GM18867 (cell line): ENCODE data around the gene IL17RD.

Experiments used
- ATAC-seq: cut with Tn5 transposase; IDR thresholded peaks from one replicate; pipeline ENCODE4 v1.9.1; 2021; ENCODE audit warnings: mild to moderate bottlenecking, moderate library complexity; ENCODE audit not compliant: unreplicated experiment

IL17RD gene

DNA sequence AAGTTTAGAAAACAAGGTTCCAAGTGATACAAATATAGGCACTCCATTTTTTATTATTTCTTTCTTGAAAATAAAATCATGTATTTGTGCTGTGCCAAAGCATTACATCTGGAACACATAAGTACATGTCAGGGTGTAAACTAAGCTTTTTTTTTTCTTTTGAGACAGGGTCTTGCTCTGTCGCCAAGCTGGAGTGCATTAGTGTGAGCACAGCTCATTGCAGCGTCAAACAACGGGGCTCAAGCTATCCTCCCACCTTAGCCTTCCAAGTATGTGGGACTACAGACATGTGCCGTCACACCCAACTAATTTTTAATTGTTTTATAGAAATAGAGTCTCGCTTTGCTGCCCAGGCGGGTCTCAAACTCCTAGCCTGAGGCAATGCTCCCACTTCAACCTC is 95.7 kb downstream of the IL17RD start:
- ATAC-seq: no peak

DNA sequence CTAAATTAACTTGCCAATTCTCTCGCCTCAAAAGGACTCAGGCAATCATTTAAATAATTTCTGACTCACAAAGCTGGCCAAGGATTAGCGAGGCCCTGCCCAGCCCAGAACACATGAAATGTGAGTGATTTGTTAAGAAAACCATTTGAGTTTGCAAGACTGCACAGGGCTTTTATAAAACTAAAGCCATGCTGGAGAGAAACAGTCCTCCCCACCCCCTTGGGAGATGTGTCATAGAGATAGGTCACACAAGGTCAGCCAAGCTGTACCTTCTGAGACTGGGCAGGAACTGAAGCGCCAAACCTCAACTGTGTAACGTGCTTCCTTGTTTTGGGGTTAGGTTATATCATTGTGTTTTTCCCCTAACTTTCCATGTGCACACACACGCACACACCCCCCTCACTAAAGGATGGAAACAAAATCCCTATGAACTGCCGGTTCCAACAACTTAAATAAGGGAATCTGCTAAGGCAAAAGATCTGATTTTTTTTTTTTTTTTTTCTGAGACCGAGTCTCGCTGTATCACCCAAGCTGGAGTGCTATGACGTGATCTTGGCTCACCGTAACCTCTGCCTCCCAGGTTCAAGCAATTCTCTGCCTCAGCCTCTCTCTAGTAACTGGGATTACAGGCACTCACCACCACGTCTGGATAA is 96.6 kb downstream of the IL17RD start:
- peak; percentile 99 for ATAC-seq

DNA sequence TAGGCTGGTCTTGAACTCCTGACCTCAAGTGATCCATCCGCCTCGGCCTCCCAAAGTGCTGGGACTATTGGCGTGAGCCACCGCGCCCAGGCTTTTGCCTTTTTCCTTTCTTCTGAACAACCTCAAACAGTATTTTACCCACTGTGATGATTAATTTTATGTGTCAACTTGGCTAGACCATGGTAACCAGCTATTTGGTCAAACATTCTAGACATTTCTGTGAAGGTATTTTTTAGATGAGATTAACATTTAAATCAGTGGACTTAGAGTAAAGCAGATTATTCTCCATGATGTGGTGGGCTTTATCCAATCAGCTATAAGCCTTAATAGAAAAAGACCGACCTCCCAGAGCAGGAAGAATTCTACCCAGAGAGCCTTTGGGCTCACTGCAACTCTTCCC is 98.7 kb downstream of the IL17RD start:
- ATAC-seq: no peak

DNA sequence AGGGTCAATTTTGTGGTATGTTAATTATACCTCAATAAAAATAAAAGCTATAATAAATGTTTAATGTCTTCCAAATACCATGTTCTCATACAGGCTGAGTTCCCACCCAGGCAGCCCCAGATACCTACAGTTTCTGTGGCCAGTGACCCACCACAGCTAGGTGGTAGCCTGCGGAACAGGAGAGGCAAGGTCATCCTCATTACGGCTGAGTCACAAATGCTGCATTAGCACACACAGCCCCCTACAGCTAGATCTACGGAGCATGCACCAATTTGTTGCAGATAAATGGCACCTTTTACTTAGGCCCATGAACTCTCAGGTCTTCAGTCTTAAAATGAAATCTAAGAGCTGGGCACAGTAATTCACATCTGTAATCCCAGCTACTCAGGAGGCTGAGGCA is 99.6 kb downstream of the IL17RD start:
- ATAC-seq: no peak

DNA sequence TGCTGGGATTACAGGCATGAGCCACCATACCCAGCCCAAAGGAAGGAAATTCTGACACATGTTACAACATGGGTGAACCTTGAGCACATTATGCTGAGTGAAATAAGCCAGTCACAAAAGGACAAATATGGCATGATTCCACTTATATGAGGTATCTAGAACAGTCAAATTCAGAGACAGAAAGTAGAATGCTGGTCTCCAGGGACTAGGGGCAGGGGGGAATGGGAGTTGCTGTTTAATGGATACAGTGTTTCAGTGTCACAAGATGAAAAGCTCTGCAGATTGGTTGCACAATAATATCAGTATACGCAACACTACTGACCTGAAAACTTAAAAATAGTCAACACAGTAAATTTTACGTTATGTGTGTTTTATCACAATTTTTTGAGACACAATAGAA is 100.6 kb downstream of the IL17RD start:
- no peak for ATAC-seq

DNA sequence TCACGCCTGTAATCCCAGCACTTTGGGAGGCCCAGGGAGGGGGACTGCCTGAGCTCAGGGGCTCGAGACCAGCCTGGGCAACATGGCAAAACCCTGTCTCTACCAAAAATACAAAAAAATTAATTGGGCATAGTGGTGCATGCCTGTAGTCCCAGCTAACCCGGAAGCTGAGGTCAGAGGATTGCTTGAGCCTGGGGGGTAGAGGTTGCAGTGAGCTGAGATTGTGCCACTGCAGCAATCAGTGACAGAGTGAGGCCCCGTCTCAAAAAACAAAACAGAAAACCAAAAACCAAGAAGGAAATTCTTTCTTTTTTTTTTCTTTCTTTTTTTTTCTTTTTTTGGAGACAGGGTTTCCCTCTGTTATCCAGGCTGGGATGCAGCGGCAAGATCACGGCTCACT is 101.2 kb downstream of the IL17RD start:
- ATAC-seq: no peak

DNA sequence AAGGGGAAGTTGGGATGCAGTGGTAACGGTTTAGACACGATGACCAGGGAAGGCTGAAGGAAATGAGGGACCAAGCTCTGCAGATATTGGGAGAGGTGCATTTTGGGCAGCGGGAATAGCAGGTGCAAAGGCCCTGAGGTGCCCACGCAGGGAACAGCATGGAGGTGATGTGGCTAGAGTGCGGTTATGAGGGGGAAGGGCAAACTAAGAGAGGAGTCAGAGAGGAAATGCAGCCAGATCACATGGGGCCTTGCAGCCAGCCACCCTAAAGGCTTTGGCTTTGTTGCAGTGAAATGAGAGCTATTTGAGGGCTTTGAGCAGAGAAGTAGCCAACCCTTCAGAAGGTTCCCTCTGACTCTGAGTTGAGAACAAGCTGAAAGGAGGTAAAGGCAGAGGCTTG is 102.1 kb downstream of the IL17RD start:
- ATAC-seq: no peak

DNA sequence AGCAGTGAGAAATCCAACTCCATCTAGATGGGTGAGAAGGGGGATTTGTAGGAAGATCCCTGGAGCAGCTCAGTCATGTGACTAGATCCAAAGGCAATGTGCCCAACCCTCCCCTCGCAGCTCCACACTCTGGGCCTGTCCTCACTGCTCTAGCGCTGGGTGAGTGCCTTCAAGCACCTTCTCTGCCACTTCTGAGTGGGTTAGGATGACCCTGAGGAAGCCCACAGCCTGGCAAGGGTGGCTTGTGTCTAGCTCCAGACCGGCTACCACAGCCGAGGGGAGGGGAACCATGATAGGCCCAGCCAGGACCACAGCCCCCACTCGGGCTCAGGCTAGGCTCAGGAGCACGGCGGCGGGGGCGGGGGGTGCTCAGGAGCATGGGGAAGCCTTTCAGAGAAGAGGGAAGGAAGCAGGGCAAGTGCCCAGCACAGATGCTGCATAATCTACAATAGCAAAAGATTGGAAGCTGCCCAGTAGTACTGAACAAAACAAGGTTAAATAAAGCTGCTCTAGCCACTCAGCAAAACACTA is 103.0 kb downstream of the IL17RD start:
- no peak for ATAC-seq

DNA sequence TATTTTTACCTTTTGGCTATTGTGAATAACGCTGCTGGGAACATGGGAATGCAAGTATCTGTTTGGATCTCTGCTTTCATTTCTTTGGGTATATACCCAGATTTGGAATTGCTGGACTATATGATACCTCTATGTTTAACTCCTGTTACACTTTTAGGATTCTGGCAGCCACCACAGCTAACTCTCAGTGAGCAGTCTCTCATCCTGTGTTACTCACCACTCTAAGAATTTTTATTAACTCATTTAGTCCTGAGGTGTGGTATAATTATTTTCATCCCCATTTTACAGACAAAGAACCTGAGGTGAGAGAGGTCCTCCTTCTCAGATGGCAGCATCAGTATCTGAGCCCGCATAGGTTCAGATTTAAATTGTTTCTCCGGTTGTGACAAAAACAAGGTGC is 103.6 kb downstream of the IL17RD start:
- no peak for ATAC-seq

DNA sequence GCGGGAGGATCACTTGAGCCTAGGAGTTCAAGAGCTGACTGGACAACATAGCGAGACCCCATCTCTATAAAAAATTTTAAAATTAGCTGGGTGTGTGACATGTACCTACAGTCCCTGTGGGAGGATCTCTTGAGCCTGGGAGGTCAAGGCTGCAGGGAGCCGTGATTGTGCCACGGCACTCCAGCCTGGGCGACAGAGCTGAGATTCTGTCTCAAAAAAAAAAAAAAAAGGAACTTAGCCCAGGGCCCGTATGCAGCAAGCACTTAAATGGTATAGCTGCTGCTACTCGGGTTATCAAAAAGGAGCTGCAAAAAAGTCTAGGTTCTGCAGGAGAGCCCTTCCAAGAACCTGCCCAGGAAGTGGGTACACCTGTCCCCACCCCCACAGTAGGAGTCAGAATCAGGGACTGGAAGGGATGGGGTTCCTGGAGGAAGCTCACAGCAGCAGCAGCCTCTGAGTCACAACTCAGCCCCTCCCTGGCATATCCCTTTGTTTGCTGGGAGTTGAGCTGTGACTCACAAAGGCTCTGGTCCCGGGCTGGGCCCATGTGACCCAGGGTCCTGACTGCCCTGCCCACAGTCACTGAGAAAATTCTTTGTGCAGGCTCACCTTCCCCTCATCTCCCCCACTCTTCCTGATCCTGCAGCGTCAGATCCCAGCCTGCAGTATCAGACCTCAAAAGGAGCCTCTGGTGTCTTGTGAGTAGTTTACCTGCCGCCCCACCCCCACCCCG is 104.9 kb downstream of the IL17RD start, which contains the start of gene SPATA12:
TSS of gene SPATA12 (plus strand) at position 576 of the 733 bp plus-strand sequence. CDS start 13,031 bp downstream, outside the sequence.
- no peak for ATAC-seq

DNA sequence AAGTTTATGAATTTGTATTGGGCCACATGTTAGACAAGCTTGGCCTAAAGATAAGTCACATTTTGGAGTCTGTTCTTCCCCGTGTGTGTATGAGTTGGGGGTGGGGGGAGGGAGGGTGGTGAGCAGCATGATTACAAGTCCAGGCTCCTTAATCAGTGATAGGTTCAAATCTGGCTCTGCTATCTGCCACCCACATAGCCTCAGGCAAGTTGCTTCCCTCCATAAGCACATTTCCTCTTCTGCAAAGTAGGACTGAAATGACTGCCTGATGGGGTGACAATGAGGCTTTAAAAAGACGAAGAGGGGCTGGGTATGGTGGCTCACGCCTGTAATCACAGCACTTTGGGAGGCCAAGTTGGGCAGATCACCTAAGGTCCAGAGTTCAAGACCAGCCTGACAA is 105.7 kb downstream of the IL17RD start:
- ATAC-seq: no peak

DNA sequence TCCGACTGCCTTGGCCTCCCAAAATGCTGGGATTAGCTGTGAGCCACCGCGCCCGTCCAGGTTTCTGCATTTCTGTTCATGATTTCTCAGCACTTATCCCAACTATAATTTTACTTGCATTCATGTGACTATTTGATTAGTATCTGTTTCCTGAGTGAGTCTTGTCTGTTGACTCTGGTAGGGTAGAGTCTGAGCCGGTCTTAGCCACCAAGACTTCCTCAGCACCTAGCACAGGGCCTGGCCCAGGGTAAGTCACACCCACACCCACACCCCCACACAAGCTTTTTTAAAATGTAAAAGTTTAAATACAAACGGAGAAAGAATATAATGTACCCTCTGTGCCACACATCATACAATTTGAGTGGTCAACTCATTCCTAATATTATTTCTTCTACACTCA is 107.8 kb downstream of the IL17RD start:
- ATAC-seq: no peak

DNA sequence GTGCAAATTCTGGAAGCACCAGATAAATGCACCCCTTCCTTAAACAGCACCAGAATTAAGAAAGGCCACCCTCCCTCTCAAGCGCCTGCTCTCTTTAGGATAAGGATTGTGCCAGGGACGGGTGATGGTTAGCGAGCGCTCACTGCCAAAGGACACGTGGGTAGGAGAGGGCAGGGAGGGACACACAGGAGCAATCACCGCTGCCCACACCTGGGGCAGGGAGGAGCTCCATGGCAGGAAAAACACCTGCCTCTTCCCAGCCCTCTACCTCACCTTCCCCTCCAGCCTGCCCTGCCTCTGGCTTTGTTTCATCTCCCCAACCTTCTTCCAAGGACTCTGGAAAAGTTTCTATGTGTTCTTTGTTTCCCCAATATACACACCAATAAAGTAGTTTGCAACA is 112.0 kb downstream of the IL17RD start:
- no peak for ATAC-seq

DNA sequence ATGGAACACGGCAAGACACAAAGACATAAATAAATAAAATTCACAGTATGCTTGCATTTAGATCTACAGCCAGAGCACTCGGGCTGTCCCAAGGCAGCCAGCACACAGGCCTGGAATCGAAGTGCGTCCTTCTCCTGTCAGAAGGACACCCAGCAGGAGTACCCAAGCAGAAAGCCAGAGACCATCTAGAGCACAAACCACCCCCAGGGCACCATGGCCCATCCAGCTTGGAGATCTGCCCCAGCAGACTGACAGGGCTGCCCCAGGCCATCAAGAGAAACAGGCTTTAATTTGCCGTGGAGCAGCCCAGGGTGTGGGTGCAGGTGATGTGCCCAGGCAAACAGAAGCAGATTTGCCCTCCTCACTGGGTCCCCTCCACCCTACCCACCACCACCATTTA is 112.5 kb downstream of the IL17RD start:
- ATAC-seq: no peak

DNA sequence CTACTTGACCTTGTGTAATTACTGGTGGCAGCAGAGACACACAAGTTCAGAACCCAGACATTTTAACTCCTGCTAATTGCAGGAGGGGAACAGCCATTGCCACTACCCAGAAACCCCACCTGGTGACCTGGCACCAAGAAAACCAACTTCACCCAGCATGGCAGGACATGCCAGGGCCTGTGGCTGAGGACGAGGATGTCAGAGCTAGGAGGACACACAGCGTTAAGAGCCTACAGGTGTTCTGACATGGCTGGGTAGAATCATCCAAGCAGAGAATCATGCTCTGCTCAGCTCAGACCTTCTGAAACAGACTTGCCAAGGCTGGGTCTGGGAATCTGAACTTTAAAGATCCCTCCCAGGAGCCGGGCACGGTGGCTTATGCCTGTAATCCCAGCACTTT is 116.4 kb downstream of the IL17RD start:
- ATAC-seq: no peak

DNA sequence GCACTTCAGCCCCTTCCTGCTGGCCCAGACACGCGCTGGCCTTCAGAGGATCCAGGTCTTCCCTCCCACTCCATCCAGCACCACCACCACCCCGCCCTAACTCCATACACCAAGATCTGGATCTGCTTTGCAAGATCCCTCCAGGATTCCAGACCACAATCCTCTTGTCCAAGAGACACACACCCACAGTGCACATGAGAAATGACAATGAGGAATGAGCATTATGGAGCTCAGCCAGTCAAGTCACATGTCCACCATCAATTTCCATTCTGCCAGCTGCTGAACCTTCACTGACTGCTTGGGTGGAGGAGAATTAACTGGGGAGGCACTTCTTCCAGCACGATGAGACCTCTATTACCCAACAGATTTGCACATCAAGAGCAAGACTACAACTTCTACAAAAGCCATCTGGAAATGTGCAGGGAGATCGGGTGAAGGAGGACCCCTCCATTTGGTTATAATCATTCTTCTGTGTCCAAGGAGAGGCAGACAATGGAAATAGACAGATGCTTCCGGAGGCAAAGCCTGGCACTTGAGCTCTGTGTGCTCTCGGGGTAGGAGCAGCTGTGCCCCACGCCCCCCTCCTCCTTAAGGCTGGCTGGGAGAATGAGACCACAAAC is 117.0 kb downstream of the IL17RD start:
- no peak for ATAC-seq

DNA sequence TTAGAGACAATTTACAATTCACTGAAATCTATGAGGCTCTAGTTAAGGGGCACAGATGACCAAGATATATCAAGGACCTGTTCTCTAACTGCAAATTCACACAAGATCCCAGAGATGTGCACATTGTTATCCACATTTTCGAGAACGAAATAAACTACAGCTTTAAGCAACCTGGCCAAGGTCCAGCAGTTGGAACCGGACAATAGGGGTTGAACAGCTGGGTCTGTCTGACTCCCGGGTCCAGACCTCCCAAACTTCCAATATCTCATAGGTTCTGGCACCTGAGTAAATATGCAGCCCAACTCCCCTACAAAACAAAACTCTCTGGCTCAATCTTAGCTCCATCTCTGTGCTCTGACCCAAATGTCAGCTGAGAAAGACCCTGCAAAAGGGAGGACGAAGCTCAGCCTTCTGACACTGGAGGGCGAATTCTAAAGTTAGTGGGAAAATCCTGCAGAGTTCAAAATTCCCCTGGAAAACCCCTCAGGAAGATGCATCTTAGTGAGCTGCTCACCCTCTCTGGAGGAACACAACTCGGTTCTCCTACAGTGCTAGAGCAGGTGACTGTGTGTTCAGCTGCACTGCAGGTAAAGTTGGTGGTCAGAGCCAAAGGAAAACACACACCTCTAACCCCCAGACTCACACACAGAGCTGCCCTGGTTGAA is 118.9 kb downstream of the IL17RD start:
- ATAC-seq: no peak

DNA sequence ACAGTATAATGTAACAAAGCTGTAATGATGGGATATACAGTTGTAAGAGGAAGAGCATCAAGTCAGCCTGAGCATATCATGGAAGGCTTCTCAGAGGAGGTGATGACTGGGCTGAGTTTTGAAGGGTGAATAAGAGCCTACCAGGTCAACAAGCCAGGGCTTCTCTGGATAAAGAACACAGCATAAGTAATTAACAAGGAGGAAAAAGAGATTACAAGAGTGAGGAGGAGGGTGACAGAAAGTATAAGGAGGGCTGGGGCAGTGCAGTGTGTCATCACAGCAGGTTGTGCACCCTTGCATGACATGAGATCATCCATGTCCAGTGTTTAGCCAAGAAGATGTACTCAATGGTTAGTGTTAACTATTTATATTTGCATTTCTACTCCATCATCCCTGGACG is 121.6 kb downstream of the IL17RD start:
- no peak for ATAC-seq

DNA sequence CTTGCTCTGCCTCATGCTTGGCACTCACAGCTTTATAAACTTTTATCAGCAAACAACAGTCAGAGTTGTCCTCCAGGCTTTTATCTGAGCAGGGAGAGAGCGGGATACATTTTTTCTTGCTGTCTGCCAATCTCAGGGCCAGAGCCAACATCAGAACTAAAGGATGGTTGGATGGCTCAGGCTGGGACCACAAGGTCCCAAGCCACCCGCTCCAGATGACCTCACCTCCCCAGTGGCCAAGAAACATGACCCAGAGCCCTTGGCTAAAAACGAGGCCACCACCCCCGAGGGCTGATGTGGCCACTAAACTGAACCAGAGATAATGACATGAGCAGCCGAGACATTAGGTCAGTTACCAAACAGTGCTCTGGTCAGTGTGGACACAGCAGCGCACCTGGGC is 123.5 kb downstream of the IL17RD start:
- ATAC-seq: no peak
